SK-N-SH (cell line): ENCODE measurements around the gene KIFC3. TPM values are rescaled to one million over a fixed set of nuclear protein-coding genes. Genes with fewer than 3 reads are reported as not detected.

ENCODE experiments used
- CTCF ChIA-PET: fragments of 300-600, 350-600 bp; formaldehyde crosslinking; extraction: SDS; loops from one replicate; lab custom pipeline; 2021; lab: Yijun Ruan, JAX
- POLR2A ChIA-PET: fragments of 350-600 bp; sonication (Branson Sonifier 250); formaldehyde crosslinking; extraction: SDS; loops from one replicate; lab custom pipeline; 2020; ENCODE audit warnings: antibody characterized with exemption, inconsistent platforms; lab: Yijun Ruan, JAX
- DNase-seq: peaks from one replicate; pipeline ENCODE4 v3.0.0; 2012
- H2AFZ ChIP-seq: fragments of 200-600 bp; sonication (generic); 2 replicates; pipeline ENCODE4 v1.8.1; 2016; ENCODE audit warnings: antibody characterized with exemption, mild to moderate bottlenecking, low read depth
- H3F3A ChIP-seq: fragments of 200-600 bp; sonication (generic); replicated peaks from 2 replicates; pipeline ENCODE3; 2016; ENCODE audit warnings: antibody characterized with exemption, mild to moderate bottlenecking; ENCODE audit not compliant: insufficient read depth
- H3K27ac ChIP-seq, 2 experiments: fragments of 200-500 bp in 1 of 2; fragments of 200-600 bp in 1 of 2; sonication (Bioruptor generic) in 1 of 2; sonication (generic), shearing (Covaris generic) in 1 of 2; 2 replicates each; pipeline versions ENCODE4 v1.5.1 to v1.6.1; 2014 to 2016; ENCODE audit warnings: low read depth in 2 of 2, inconsistent platforms in 1 of 2, low read length in 1 of 2, mild to moderate bottlenecking in 1 of 2, mixed read lengths in 1 of 2
- H3K27me3 ChIP-seq: fragments of 200-600 bp; sonication (generic), shearing (Covaris generic); 2 replicates; pipeline ENCODE4 v1.6.1; 2016; ENCODE audit warnings: mixed run types; ENCODE audit not compliant: insufficient read depth
- H3K36me3 ChIP-seq, 2 experiments: fragments of 200-500 bp in 1 of 2; fragments of 200-600 bp in 1 of 2; sonication (Bioruptor generic) in 1 of 2; sonication (generic) in 1 of 2; replicated peaks in 1 of 2; 2 replicates each; pipeline versions ENCODE3 to v1.5.1; 2014 to 2016; ENCODE audit warnings: low read length in 1 of 2, mild to moderate bottlenecking in 1 of 2; ENCODE audit not compliant: insufficient read depth in 2 of 2, control insufficient read depth in 1 of 2
- H3K4me1 ChIP-seq, 2 experiments: fragments of 200-500 bp in 1 of 2; fragments of 200-600 bp in 1 of 2; sonication (Bioruptor generic) in 1 of 2; sonication (generic), shearing (Covaris generic) in 1 of 2; 2 replicates each; pipeline versions ENCODE4 v1.5.1 to v1.6.1; 2014 to 2016; ENCODE audit warnings: low read depth in 1 of 2, low read length in 1 of 2, mixed run types in 1 of 2; ENCODE audit not compliant: insufficient read depth in 2 of 2, control insufficient read depth in 1 of 2
- H3K4me2 ChIP-seq: fragments of 200-600 bp; sonication (generic), shearing (Covaris generic); 2 replicates; pipeline ENCODE4 v1.6.1; 2017; ENCODE audit warnings: mixed run types
- H3K4me3 ChIP-seq, 2 experiments: fragments of 200-500 bp in 1 of 2; fragments of 200-600 bp in 1 of 2; sonication (Bioruptor generic) in 1 of 2; sonication (generic), shearing (Covaris generic) in 1 of 2; 2 replicates each; pipeline versions ENCODE4 v1.5.1 to v1.8.1; 2014 to 2016; ENCODE audit warnings: low read depth in 2 of 2, inconsistent platforms in 1 of 2, low read length in 1 of 2, mild to moderate bottlenecking in 1 of 2, mixed read lengths in 1 of 2, moderate library complexity in 1 of 2
- H3K79me2 ChIP-seq: fragments of 200-600 bp; sonication (generic); 2 replicates; pipeline ENCODE4 v1.8.1; 2017; ENCODE audit warnings: mild to moderate bottlenecking; ENCODE audit not compliant: insufficient read depth
- H3K9ac ChIP-seq: fragments of 200-600 bp; sonication (generic); 2 replicates; pipeline ENCODE4 v1.6.1; 2017; ENCODE audit warnings: mixed run types
- H3K9me2 ChIP-seq: fragments of 200-600 bp; sonication (generic); 2 replicates; pipeline ENCODE4 v1.6.1; 2017; ENCODE audit warnings: mixed run types
- H3K9me3 ChIP-seq: fragments of 200-600 bp; sonication (generic); 2 replicates; pipeline ENCODE4 v1.6.1; 2017; ENCODE audit warnings: mixed run types, mild to moderate bottlenecking, moderate library complexity
- H4K20me1 ChIP-seq: fragments of 200-600 bp; sonication (generic); 2 replicates; pipeline ENCODE4 v1.6.1; 2017; ENCODE audit warnings: mild to moderate bottlenecking, mixed run types; ENCODE audit not compliant: insufficient read depth
- CHD2 ChIP-seq: fragments of 150-350 bp; IDR thresholded peaks from 2 replicates; pipeline ENCODE4 v1.6.1; 2018; ENCODE audit warnings: low read length; ENCODE audit not compliant: partially characterized antibody
- EP300 ChIP-seq, 2 experiments: IDR thresholded peaks; 2 replicates each; pipeline versions ENCODE4 v1.4.0 to v1.6.1; 2012; ENCODE audit warnings: borderline replicate concordance in 1 of 2, low read depth in 1 of 2, low read length in 1 of 2
- EZH2phosphoT487 ChIP-seq: fragments of 200-600 bp; sonication (generic); IDR thresholded peaks from 2 replicates; pipeline ENCODE4 v1.6.1; 2017; ENCODE audit warnings: low read depth, mixed run types, mild to moderate bottlenecking, antibody characterized with exemption, moderate library complexity, borderline replicate concordance
- FOSL2 ChIP-seq: IDR thresholded peaks from 2 replicates; pipeline ENCODE4 v1.4.0; 2012; ENCODE audit warnings: low read depth, mild to moderate bottlenecking, moderate library complexity, borderline replicate concordance
- FOXJ3 ChIP-seq: sonication (generic); formaldehyde crosslinking; IDR thresholded peaks from 2 replicates; pipeline ENCODE4 v1.5.1; 2020; ENCODE audit warnings: mild to moderate bottlenecking, missing genetic modification reagents
- FOXM1 ChIP-seq: IDR thresholded peaks from 2 replicates; pipeline ENCODE4 v1.4.0; 2012; ENCODE audit warnings: low read depth, mild to moderate bottlenecking
- GABPA ChIP-seq: IDR thresholded peaks from 2 replicates; pipeline ENCODE4 v1.4.0; 2012; ENCODE audit warnings: low read depth, mild to moderate bottlenecking
- GATA2 ChIP-seq: sonication (generic); formaldehyde crosslinking; IDR thresholded peaks from 2 replicates; pipeline ENCODE4 v1.5.0; 2020; ENCODE audit warnings: mild to moderate bottlenecking, missing genetic modification reagents
- JUND ChIP-seq: IDR thresholded peaks from 2 replicates; pipeline ENCODE4 v1.4.0; 2012
- MXI1 ChIP-seq: IDR thresholded peaks from 2 replicates; pipeline ENCODE4 v1.6.1; 2012; ENCODE audit warnings: mild to moderate bottlenecking, low read depth, low read length, improper control_type of control experiment
- NRF1 ChIP-seq: IDR thresholded peaks from 2 replicates; pipeline ENCODE4 v1.6.1; 2012; ENCODE audit warnings: low read depth, mild to moderate bottlenecking, low read length
- RFX5 ChIP-seq: IDR thresholded peaks from 2 replicates; pipeline ENCODE4 v1.6.1; 2012; ENCODE audit warnings: mild to moderate bottlenecking, improper control_type of control experiment, low read length
- SIN3A ChIP-seq: IDR thresholded peaks from 2 replicates; pipeline ENCODE4 v1.6.1; 2012; ENCODE audit warnings: low read depth, mild to moderate bottlenecking, low read length, moderate library complexity, borderline replicate concordance
- SMC3 ChIP-seq: IDR thresholded peaks from 2 replicates; pipeline ENCODE4 v1.6.1; 2012; ENCODE audit warnings: low read depth, low read length, improper control_type of control experiment
- TCF12 ChIP-seq: IDR thresholded peaks from 2 replicates; pipeline ENCODE4 v1.4.0; 2012
- TEAD4 ChIP-seq: IDR thresholded peaks from 2 replicates; pipeline ENCODE4 v1.4.0; 2012; ENCODE audit warnings: mild to moderate bottlenecking, borderline replicate concordance; ENCODE audit not compliant: insufficient read depth
- YY1 ChIP-seq: IDR thresholded peaks from 2 replicates; pipeline ENCODE4 v1.4.0; 2012; ENCODE audit warnings: low read depth, mild to moderate bottlenecking
- WGBS: methylation state at CpG from one replicate; pipeline ENCODE4 v1.1.6; 2017; ENCODE audit warnings: low lambda C conversion rate; 5-methylcytosine and 5-hydroxymethylcytosine counted together
- polyA plus RNA-seq, 3 experiments: library from polyadenylated mRNA; depleted of rRNA; stranded (reverse); fragments of >200 nt; gene quantifications; 2 replicates each; pipeline ENCODE4 v1.2.3, GENCODE V29; 2012
- TF ChIP-seq, protein P1 (sequence below): IDR thresholded peaks from 2 replicates; pipeline ENCODE4 v1.6.1; 2012; ENCODE audit warnings: mild to moderate bottlenecking, low read depth, low read length, moderate library complexity
- TF ChIP-seq, protein P2 (sequence below): fragments of 150-350 bp; IDR thresholded peaks from 2 replicates; pipeline ENCODE4 v1.6.1; 2017; ENCODE audit warnings: antibody characterized with exemption, low read length, low read depth, borderline replicate concordance

KIFC3 gene
- polyA plus RNA-seq, 1 of the 3 experiments (the other 2 are of a cell fraction): 65.4 TPM

DNA sequence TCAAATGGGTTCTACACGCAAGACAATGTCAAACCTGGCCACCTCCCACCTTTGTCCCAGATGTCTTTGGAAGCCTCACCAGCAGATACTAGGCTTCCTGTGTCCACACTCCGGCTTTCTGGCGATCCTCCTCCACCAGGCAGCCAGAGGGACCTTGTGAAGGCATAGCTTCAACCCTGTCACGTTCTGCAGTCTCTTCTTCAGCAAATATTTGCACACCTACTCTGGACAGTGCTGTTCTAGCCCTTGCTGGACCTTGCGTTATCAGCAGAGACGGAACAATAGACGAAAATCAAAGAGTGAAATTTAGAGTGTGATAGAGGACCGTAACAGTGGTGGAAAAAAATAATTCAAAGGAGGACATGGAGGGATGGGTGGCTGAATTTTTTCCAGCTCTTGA, 38.5 kb upstream of the KIFC3 start:
- H3K4me3 ChIP-seq: no peak overlapping the region
- H3F3A ChIP-seq: no peaks in the 10 kb centered on the region
- TF ChIP-seq TCF12 (no peak), SMC3 (no peak), FOXM1 (no peak), EZH2phosphoT487 (no peak), MXI1 (no peak), YY1 (no peak), FOXJ3 (CRISPR knock-in tag) (no peak), FOSL2 (no peak), SIN3A (no peak), RFX5 (no peak), GATA2 (no peak), GABPA (no peak), JUND (no peak), EP300 (IDR thresholded peaks at IDR 0.05; ENCODE audit: borderline replicate concordance in 1 of 2, low read depth in 1 of 2, low read length in 1 of 2) (no peak), NRF1 (no peak), CHD2 (no peak)
- TF ChIP-seq, protein P1, sequence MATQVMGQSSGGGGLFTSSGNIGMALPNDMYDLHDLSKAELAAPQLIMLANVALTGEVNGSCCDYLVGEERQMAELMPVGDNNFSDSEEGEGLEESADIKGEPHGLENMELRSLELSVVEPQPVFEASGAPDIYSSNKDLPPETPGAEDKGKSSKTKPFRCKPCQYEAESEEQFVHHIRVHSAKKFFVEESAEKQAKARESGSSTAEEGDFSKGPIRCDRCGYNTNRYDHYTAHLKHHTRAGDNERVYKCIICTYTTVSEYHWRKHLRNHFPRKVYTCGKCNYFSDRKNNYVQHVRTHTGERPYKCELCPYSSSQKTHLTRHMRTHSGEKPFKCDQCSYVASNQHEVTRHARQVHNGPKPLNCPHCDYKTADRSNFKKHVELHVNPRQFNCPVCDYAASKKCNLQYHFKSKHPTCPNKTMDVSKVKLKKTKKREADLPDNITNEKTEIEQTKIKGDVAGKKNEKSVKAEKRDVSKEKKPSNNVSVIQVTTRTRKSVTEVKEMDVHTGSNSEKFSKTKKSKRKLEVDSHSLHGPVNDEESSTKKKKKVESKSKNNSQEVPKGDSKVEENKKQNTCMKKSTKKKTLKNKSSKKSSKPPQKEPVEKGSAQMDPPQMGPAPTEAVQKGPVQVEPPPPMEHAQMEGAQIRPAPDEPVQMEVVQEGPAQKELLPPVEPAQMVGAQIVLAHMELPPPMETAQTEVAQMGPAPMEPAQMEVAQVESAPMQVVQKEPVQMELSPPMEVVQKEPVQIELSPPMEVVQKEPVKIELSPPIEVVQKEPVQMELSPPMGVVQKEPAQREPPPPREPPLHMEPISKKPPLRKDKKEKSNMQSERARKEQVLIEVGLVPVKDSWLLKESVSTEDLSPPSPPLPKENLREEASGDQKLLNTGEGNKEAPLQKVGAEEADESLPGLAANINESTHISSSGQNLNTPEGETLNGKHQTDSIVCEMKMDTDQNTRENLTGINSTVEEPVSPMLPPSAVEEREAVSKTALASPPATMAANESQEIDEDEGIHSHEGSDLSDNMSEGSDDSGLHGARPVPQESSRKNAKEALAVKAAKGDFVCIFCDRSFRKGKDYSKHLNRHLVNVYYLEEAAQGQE: no peak
- TF ChIP-seq, all 33 proteins: peak for 0
- POLR2A ChIA-PET: no interaction called here
- H3K79me2 ChIP-seq: no peaks in the 10 kb centered on the region
- H2AFZ ChIP-seq: no peak overlapping the region
- no peak for DNase-seq
- 88% methylated on average over 8 of the region's 8 CpGs for WGBS
- no peaks in the 10 kb centered on the region for H4K20me1 ChIP-seq
- H3K4me2 ChIP-seq: no peak overlapping the region
- H3K36me3 ChIP-seq: no peaks in the 10 kb centered on the region
- peaks cover 0 to 8% of the 10 kb centered on the region in 2 experiments; a peak in 1 of 4 replicates for H3K4me1 ChIP-seq
- no peaks in the 10 kb centered on the region for H3K9me3 ChIP-seq
- no peaks in the 10 kb centered on the region for H3K27me3 ChIP-seq
- H3K9ac ChIP-seq: no peak overlapping the region
- no peak overlapping the region for H3K27ac ChIP-seq
- CTCF ChIA-PET: no interaction called here
- no peaks in the 10 kb centered on the region for H3K9me2 ChIP-seq

DNA sequence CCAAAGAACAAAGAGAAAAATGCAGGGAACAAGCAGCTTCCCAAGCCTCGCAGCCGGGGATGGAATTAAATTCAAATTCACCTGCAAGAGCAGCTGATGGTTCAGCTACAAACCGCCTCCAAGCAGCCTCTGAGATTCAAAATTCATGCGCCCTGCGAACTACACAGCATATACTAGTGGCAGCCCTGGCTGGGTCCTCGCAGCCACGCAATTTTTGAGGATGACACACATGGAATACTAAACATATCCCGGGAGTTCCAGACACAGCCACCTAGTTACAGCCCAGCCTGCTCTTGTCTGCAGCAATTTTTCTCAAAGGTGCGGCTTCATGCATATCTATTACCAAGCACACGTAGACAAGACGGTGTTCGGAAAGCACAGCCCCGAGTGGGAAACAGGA, 35.9 kb upstream of the KIFC3 start:
- TF ChIP-seq, protein P2, sequence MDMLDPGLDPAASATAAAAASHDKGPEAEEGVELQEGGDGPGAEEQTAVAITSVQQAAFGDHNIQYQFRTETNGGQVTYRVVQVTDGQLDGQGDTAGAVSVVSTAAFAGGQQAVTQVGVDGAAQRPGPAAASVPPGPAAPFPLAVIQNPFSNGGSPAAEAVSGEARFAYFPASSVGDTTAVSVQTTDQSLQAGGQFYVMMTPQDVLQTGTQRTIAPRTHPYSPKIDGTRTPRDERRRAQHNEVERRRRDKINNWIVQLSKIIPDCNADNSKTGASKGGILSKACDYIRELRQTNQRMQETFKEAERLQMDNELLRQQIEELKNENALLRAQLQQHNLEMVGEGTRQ: no peak
- TF ChIP-seq RFX5 (no peak), TEAD4 (no peak), SMC3 (no peak), NRF1 (no peak)
- TF ChIP-seq, protein P1: no peak
- TF ChIP-seq, all 33 proteins: peak for 0
- H3K27ac ChIP-seq: no peak overlapping the region
- H2AFZ ChIP-seq: no peak overlapping the region
- CTCF ChIA-PET: no interaction called here
- no peaks in the 10 kb centered on the region for H3K9me3 ChIP-seq
- POLR2A ChIA-PET: no interaction called here
- no peaks in the 10 kb centered on the region for H3K9me2 ChIP-seq
- no peaks in the 10 kb centered on the region for H3K36me3 ChIP-seq
- 90% methylated on average over 12 of the region's 13 CpGs for WGBS
- H3K4me2 ChIP-seq: no peak overlapping the region
- H3K27me3 ChIP-seq: no peaks in the 10 kb centered on the region
- H4K20me1 ChIP-seq: no peaks in the 10 kb centered on the region
- no peak overlapping the region for H3K9ac ChIP-seq
- peaks cover 0 to 15% of the 10 kb centered on the region in 2 experiments; a peak in 1 of 4 replicates for H3K4me1 ChIP-seq
- H3F3A ChIP-seq: no peaks in the 10 kb centered on the region
- H3K79me2 ChIP-seq: no peaks in the 10 kb centered on the region
- no peak for DNase-seq
- H3K4me3 ChIP-seq: no peak overlapping the region
